Astrocyte (in vitro differentiated cells and primary cell): ENCODE data around the gene NECAP2. TPM values are rescaled to one million over a fixed set of nuclear protein-coding genes. Genes with fewer than 3 reads are reported as not detected.
A peak's percentile ranks its signal among the peaks of the same experiment; 100 is the strongest.

Experiments used
- DNase-seq: peaks from one replicate; pipeline ENCODE4 v3.0.0-alpha.2; 2010; ENCODE audit warnings: low read depth
- FAIRE-seq: peaks from 2 replicates; lab custom pipeline; 2011; peaks lifted over from hg19 to GRCh38; lab: Jason Lieb, UNC
- H2AFZ ChIP-seq: 2 replicates; pipeline ENCODE4 v1.6.0; 2012; ENCODE audit warnings: low read depth, low read length, inconsistent platforms
- H3K27ac ChIP-seq: 2 replicates; pipeline ENCODE4 v1.5.1; 2011; ENCODE audit warnings: low read depth, low read length, inconsistent platforms
- H3K27me3 ChIP-seq: 2 replicates; pipeline ENCODE4 v1.6.0; 2011; ENCODE audit warnings: low read length, inconsistent platforms; ENCODE audit not compliant: insufficient read depth
- H3K36me3 ChIP-seq: 2 replicates; pipeline ENCODE4 v1.5.1; 2011; ENCODE audit warnings: low read length, inconsistent platforms; ENCODE audit not compliant: insufficient read depth
- H3K4me1 ChIP-seq: 2 replicates; pipeline ENCODE4 v1.5.1; 2011; ENCODE audit warnings: low read length, inconsistent platforms; ENCODE audit not compliant: insufficient read depth
- H3K4me2 ChIP-seq: 2 replicates; pipeline ENCODE4 v1.6.0; 2012; ENCODE audit warnings: low read length, inconsistent platforms
- H3K4me3 ChIP-seq: 2 replicates; pipeline ENCODE4 v1.5.1; 2011; ENCODE audit warnings: low read depth, mild to moderate bottlenecking, low read length, inconsistent platforms; ENCODE audit not compliant: insufficient read depth
- H3K79me2 ChIP-seq: 2 replicates; pipeline ENCODE4 v1.6.0; 2012; ENCODE audit warnings: mild to moderate bottlenecking, low read length, inconsistent platforms; ENCODE audit not compliant: insufficient read depth
- H3K9ac ChIP-seq: 2 replicates; pipeline ENCODE4 v1.6.0; 2012; ENCODE audit warnings: mild to moderate bottlenecking, low read length, inconsistent platforms
- H3K9me3 ChIP-seq: 2 replicates; pipeline ENCODE4 v1.5.1; 2012; ENCODE audit warnings: low read depth, mild to moderate bottlenecking, low read length, inconsistent platforms; ENCODE audit not compliant: insufficient read depth
- H4K20me1 ChIP-seq: 2 replicates; pipeline ENCODE4 v1.6.0; 2012; ENCODE audit warnings: low read length, inconsistent platforms; ENCODE audit not compliant: insufficient read depth
- H3K27ac Mint-ChIP-seq: one replicate; pipeline ENCODE4 v1.8.0; 2021; ENCODE audit warnings: mild to moderate bottlenecking, mixed read lengths; ENCODE audit not compliant: unreplicated experiment
- H3K27me3 Mint-ChIP-seq: one replicate; pipeline ENCODE4 v1.8.0; 2021; ENCODE audit warnings: low read depth, mixed read lengths; ENCODE audit not compliant: unreplicated experiment
- H3K36me3 Mint-ChIP-seq: one replicate; pipeline ENCODE4 v1.8.0; 2021; ENCODE audit warnings: low read depth, mixed read lengths; ENCODE audit not compliant: unreplicated experiment
- H3K4me1 Mint-ChIP-seq: one replicate; pipeline ENCODE4 v1.8.0; 2021; ENCODE audit warnings: low read depth, mixed read lengths; ENCODE audit not compliant: unreplicated experiment
- H3K4me3 Mint-ChIP-seq: one replicate; pipeline ENCODE4 v1.8.0; 2021; ENCODE audit warnings: mild to moderate bottlenecking, moderate library complexity, mixed read lengths; ENCODE audit not compliant: unreplicated experiment
- H3K9me3 Mint-ChIP-seq: one replicate; pipeline ENCODE4 v1.8.0; 2021; ENCODE audit warnings: mild to moderate bottlenecking, mixed read lengths; ENCODE audit not compliant: unreplicated experiment
- EZH2 ChIP-seq: IDR thresholded peaks from 2 replicates; pipeline ENCODE4 v1.6.1; 2012; ENCODE audit warnings: mild to moderate bottlenecking, low read length, inconsistent platforms; ENCODE audit not compliant: insufficient read depth
- total RNA-seq: library from RNA; stranded (reverse); gene quantifications from 2 replicates; pipeline ENCODE4 v1.2.1, GENCODE V29; 2021
- TF ChIP-seq, protein P1 (sequence below): IDR thresholded peaks from 2 replicates; pipeline ENCODE4 v1.5.1; 2011; ENCODE audit warnings: low read depth, mild to moderate bottlenecking, inconsistent platforms, low read length, moderate library complexity; ENCODE audit not compliant: insufficient read depth

Gene NECAP2
- total RNA-seq, 1 donor from 2014 or later, result 80.9 TPM

DNA sequence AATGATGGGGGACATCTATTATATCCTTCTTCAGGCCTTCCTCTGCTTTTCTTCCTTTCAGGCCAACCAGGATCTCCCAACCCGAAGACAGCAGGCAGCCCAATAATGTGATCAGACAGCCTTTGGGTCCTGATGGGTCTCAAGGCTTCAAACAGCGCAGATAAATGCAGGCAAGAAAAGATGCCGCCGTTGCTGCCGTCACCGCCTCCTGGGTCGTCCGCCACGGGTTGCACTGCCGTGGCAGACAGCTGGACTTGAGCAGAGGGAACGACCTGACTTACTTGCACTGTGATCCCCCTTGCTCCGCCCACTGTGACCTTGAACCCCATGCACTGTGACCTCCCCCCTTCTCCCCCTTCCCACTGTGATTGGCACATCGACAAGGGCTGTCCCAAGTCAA is 45.5 kb upstream of the NECAP2 start:
- Histone ChIP-seq H3K9ac (no peak overlapping the region), H3K4me3 (no peak overlapping the region), H4K20me1 (peaks cover 69% of the 10 kb centered on the region), H3K9me3 (no peaks in the 10 kb centered on the region), H3K4me1 (peaks cover 16% of the 10 kb centered on the region), H2AFZ (no peak overlapping the region), H3K4me2 (no peak overlapping the region), H3K27me3 (no peaks in the 10 kb centered on the region), H3K27ac (no peak overlapping the region), H3K79me2 (peaks cover 72% of the 10 kb centered on the region), H3K36me3 (peaks cover 6% of the 10 kb centered on the region)
- H3K27me3 Mint-ChIP-seq, result no peaks in the 10 kb centered on the region
- DNase-seq (no peak), FAIRE-seq (no peak)
- TF ChIP-seq, protein P1, sequence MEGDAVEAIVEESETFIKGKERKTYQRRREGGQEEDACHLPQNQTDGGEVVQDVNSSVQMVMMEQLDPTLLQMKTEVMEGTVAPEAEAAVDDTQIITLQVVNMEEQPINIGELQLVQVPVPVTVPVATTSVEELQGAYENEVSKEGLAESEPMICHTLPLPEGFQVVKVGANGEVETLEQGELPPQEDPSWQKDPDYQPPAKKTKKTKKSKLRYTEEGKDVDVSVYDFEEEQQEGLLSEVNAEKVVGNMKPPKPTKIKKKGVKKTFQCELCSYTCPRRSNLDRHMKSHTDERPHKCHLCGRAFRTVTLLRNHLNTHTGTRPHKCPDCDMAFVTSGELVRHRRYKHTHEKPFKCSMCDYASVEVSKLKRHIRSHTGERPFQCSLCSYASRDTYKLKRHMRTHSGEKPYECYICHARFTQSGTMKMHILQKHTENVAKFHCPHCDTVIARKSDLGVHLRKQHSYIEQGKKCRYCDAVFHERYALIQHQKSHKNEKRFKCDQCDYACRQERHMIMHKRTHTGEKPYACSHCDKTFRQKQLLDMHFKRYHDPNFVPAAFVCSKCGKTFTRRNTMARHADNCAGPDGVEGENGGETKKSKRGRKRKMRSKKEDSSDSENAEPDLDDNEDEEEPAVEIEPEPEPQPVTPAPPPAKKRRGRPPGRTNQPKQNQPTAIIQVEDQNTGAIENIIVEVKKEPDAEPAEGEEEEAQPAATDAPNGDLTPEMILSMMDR, result no peak
- no peak for TF ChIP-seq EZH2
- no peak overlapping the region for H3K27ac Mint-ChIP-seq
- H3K9me3 Mint-ChIP-seq, result no peaks in the 10 kb centered on the region
- H3K36me3 Mint-ChIP-seq, result peaks cover 23% of the 10 kb centered on the region
- peaks cover 43% of the 10 kb centered on the region for H3K4me1 Mint-ChIP-seq
- no peak overlapping the region for H3K4me3 Mint-ChIP-seq

DNA sequence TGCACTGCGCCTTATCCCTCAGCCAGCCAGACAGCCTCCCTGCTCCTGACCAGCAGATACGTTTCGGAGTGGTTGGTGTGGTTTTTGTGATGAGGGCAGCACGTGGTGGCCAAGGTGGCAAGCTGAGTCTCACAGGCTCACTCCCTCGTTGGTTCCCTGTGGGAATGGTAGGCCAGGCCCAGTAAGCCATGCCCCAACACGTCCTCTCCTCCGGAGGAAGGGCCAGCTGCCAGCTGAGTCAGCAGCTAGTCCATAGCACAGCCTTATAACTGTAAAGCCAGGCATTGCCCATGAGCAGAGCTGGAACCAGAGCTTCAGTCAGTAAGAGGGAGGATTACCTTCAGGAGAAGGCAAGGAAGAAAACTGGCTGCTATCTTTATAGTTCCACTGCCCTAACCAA is 43.9 kb upstream of the NECAP2 start:
- H3K9me3 ChIP-seq, result no peaks in the 10 kb centered on the region
- H4K20me1 ChIP-seq, result peaks cover 59% of the 10 kb centered on the region
- H3K9me3 Mint-ChIP-seq, result no peaks in the 10 kb centered on the region
- no peak overlapping the region for H2AFZ ChIP-seq
- no peak overlapping the region for H3K4me3 ChIP-seq
- DNase-seq (peak; percentile 82), FAIRE-seq (no peak)
- H3K4me1 ChIP-seq, result peaks cover 16% of the 10 kb centered on the region
- TF ChIP-seq EZH2, result no peak
- peaks cover 55% of the 10 kb centered on the region for H3K79me2 ChIP-seq
- H3K27ac ChIP-seq, result peak overlapping the region; percentile 34
- H3K27ac Mint-ChIP-seq, result peak overlapping the region; percentile 63
- H3K36me3 ChIP-seq, result peaks cover 6% of the 10 kb centered on the region
- no peak overlapping the region for H3K4me3 Mint-ChIP-seq
- peaks cover 23% of the 10 kb centered on the region for H3K36me3 Mint-ChIP-seq
- no peak overlapping the region for H3K9ac ChIP-seq
- H3K4me2 ChIP-seq, result peak overlapping the region; percentile 1
- H3K27me3 Mint-ChIP-seq, result no peaks in the 10 kb centered on the region
- H3K27me3 ChIP-seq, result no peaks in the 10 kb centered on the region
- H3K4me1 Mint-ChIP-seq, result peaks cover 33% of the 10 kb centered on the region

DNA sequence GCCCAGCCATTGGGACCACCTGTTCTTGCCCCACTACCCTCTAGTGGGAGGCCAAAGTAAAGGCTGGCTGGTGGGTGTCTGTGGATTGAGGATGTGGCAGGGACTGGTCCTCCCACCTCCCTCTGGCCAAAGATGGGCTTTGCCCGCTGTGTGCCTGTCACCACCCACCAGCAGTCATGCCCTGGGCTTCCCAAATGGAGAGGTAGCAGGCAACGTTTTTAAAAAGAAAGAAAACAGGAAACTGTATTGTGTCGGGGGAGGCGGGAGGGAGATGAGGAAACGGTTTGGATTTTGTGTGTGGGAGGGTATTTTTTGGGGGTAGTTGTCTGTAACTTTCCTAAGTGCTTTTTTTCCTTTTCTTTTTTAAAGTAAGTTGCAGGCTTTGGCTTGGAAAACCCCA is 43.4 kb upstream of the NECAP2 start:
- peaks cover 53% of the 10 kb centered on the region for H4K20me1 ChIP-seq
- no peaks in the 10 kb centered on the region for H3K9me3 ChIP-seq
- H3K9ac ChIP-seq, result peak overlapping the region; percentile 3
- H3K27me3 ChIP-seq, result no peaks in the 10 kb centered on the region
- no peak overlapping the region for H3K27ac ChIP-seq
- H3K4me1 ChIP-seq, result peaks cover 16% of the 10 kb centered on the region
- H3K4me2 ChIP-seq, result peak overlapping the region; percentile 1
- no peak overlapping the region for H3K4me3 Mint-ChIP-seq
- H3K9me3 Mint-ChIP-seq, result no peaks in the 10 kb centered on the region
- no peak overlapping the region for H3K4me3 ChIP-seq
- DNase-seq, result no peak
- H3K4me1 Mint-ChIP-seq, result peaks cover 29% of the 10 kb centered on the region
- H3K36me3 Mint-ChIP-seq, result peaks cover 23% of the 10 kb centered on the region
- TF ChIP-seq EZH2, result no peak
- TF ChIP-seq, protein P1, result no peak
- peak overlapping the region; percentile 63 for H3K27ac Mint-ChIP-seq
- peaks cover 50% of the 10 kb centered on the region for H3K79me2 ChIP-seq
- FAIRE-seq, result no peak
- H3K36me3 ChIP-seq, result peaks cover 6% of the 10 kb centered on the region
- H2AFZ ChIP-seq, result no peak overlapping the region
- H3K27me3 Mint-ChIP-seq, result no peaks in the 10 kb centered on the region
